ENCODE measurements around the gene C12orf75.

Gene C12orf75

DNA sequence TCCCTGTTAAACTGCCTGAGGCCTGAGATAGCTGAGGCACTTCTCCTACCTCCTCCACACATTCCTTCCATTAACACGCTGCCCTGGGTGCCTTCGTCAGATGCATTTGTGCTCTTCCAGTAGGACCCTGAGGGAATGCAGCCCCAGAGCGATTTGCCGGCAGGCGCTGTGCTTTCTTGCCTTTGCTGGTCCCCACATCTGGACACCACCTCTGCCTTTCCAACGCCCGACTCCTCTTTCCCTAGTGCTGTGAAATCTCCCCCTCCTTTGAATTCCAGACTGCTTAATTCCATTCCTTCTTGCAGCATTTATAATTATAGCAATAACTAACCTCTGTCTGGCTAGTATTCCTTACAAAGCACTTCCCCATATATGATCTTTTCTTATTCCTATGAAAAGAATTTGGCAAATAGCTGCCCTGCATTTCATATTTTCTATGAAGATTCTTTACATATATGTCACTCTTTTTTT, 88.4 kb downstream of the C12orf75 start:
- no peak for DNase-seq (ENCODE audit: low spot score)

DNA sequence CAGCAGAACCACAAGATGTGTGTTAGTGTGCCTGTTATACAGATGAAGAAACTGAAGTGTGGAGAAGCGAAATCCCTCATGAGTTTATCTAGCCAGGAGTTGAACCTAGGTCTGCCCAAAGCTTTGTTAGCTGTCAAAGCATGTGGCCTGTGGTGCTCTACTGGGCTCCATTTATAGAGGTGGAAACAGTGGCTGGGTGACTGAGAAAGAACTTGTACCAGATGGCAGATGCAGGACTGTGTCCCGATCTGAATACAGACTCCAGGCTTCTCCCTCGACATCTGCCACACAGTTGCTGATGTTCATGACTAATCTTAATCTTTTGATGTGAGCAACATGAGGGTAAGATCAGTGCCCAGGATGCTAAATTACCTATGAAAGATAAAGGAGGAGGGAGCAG, 89.1 kb downstream of the C12orf75 start:
- DNase-seq (ENCODE audit: low spot score), result no peak

DNA sequence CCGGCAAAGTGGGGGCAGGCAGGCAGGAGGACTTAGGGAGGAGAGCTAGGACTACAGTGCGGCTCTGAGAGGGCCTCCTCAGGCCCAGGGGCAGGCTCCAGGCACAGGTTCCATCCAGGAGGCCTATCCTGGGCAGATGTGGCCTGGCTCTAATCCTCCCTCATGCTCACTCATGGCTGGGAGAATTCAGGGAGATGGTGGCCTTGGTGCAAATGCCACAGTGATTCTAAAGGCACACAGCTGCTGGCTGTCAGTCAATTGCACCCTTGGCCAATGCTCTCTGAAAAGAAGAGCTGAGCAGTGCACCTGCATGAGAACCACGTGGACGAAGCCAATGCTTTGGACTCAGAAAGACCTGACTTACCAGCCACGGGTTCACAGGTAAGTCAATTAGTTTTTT, 89.6 kb downstream of the C12orf75 start:
- DNase-seq (ENCODE audit: low spot score), result no peak

DNA sequence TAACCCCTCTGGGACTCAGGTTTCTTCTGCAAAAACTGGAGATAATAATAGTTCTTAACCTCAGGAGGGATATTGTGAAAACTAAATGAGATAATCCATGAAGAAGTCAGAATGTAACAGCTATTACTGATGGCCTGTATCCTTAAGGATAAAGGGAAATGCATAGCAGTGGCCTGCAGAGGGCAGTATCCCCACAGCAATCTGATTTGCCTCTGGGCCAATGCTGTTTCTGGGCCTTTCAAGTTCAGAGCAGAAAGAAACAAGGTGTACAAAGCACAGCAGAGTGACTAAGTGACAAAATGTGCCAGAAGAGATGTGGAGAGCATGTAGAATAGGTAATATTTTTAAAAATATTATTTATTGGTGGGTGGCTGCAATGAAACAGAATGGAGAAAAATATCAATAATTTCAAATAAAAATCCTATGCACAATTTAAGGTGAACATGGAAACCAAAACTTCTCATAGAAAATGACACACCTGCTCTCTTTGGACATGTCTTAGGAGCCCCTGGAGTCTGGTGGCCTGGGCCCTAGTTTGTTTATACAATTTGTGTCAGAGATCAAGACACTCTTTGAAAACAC, 90.3 kb downstream of the C12orf75 start:
- DNase-seq (ENCODE audit: low spot score), result peak; percentile 35

Data from hematopoietic multipotent progenitor cell treated with erythropoietin and hydrocortisone succinate and interleukin-3 and kit ligand, for 15 days (in vitro differentiated cells).